IMR-90 (cell line): Measurements from ENCODE around the gene MRS2. TPM values are rescaled to one million over a fixed set of nuclear protein-coding genes. Genes with fewer than 3 reads are reported as not detected.

Experiments used
- ATAC-seq: fragments of 200-7000 bp; cut with Tn5 transposase; 2 replicates; pipeline ENCODE4 v1.9.1; 2020; ENCODE audit warnings: low read depth, mild to moderate bottlenecking, moderate library complexity
- BruUV-seq: library from RNA; stranded (reverse); fragments of 400-500 nt; replicated peaks from 2 replicates; lab custom pipeline; 2021; lab: Mats Ljungman, UMichigan
- CTCF ChIA-PET: fragments of 300-600 bp; formaldehyde crosslinking; extraction: SDS; loops from one replicate; lab custom pipeline; 2021; ENCODE audit warnings: antibody characterized with exemption; lab: Yijun Ruan, JAX
- POLR2A ChIA-PET: fragments of 300-600 bp; sonication (Branson Sonifier 250); formaldehyde crosslinking; loops from one replicate; lab custom pipeline; 2022; ENCODE audit warnings: antibody characterized with exemption; ENCODE audit not compliant: unreplicated experiment; lab: Charles Lee
- DNase-seq: peaks from one replicate; pipeline ENCODE4 v3.0.0; 2013
- H2AFZ ChIP-seq: replicated peaks from 2 replicates; pipeline ENCODE3; 2013; ENCODE audit warnings: low read length, mild to moderate bottlenecking; ENCODE audit not compliant: poor library complexity
- H2AK5ac ChIP-seq: 2 replicates; pipeline ENCODE4 v1.6.1; 2013; ENCODE audit warnings: low read depth, low read length, inconsistent platforms
- H2AK9ac ChIP-seq: replicated peaks from 2 replicates; pipeline ENCODE3; 2013; ENCODE audit warnings: mild to moderate bottlenecking, low read depth, low read length, moderate library complexity; ENCODE audit not compliant: poor library complexity
- H2BK120ac ChIP-seq: 2 replicates; pipeline ENCODE4 v1.6.1; 2013; ENCODE audit warnings: low read depth, low read length, inconsistent platforms
- H2BK15ac ChIP-seq: 3 replicates; pipeline ENCODE4 v1.6.1; 2013; ENCODE audit warnings: low read depth, low read length, inconsistent platforms
- H2BK20ac ChIP-seq: 2 replicates; pipeline ENCODE4 v1.6.1; 2013; ENCODE audit warnings: low read depth, mild to moderate bottlenecking, inconsistent platforms, low read length, moderate library complexity
- H2BK5ac ChIP-seq: 2 replicates; pipeline ENCODE4 v1.6.1; 2013; ENCODE audit warnings: mild to moderate bottlenecking, low read depth, low read length, inconsistent platforms; ENCODE audit not compliant: poor library complexity, severe bottlenecking
- H3K14ac ChIP-seq: replicated peaks from 2 replicates; pipeline ENCODE4 v1.6.1; 2013; ENCODE audit warnings: low read depth, low read length, inconsistent platforms
- H3K18ac ChIP-seq: 2 replicates; pipeline ENCODE4 v1.6.1; 2013; ENCODE audit warnings: low read depth, low read length, control low read depth
- H3K23ac ChIP-seq: 2 replicates; pipeline ENCODE4 v1.6.1; 2013; ENCODE audit warnings: low read depth, low read length, inconsistent platforms
- H3K27ac ChIP-seq: 2 replicates; pipeline ENCODE4 v1.5.1; 2013; ENCODE audit warnings: mild to moderate bottlenecking, control low read depth, low read length; ENCODE audit not compliant: insufficient read depth
- H3K27me3 ChIP-seq: 2 replicates; pipeline ENCODE4 v1.6.1; 2013; ENCODE audit warnings: low read length; ENCODE audit not compliant: control insufficient read depth, insufficient read depth
- H3K36me3 ChIP-seq: 2 replicates; pipeline ENCODE4 v1.6.1; 2013; ENCODE audit warnings: low read length, mixed read lengths; ENCODE audit not compliant: control insufficient read depth, insufficient read depth
- H3K4ac ChIP-seq: 2 replicates; pipeline ENCODE4 v1.6.1; 2013; ENCODE audit warnings: low read depth, low read length, inconsistent platforms
- H3K4me1 ChIP-seq: 2 replicates; pipeline ENCODE4 v1.6.1; 2013; ENCODE audit warnings: low read length, mixed read lengths; ENCODE audit not compliant: control insufficient read depth, insufficient read depth
- H3K4me2 ChIP-seq: 2 replicates; pipeline ENCODE4 v1.6.1; 2013; ENCODE audit warnings: low read depth, mild to moderate bottlenecking, control low read depth, low read length, moderate library complexity
- H3K4me3 ChIP-seq: 2 replicates; pipeline ENCODE4 v1.5.1; 2013; ENCODE audit warnings: low read depth, mild to moderate bottlenecking, control low read depth, low read length, moderate library complexity; ENCODE audit not compliant: insufficient read depth
- H3K56ac ChIP-seq: 2 replicates; pipeline ENCODE4 v1.6.1; 2013; ENCODE audit warnings: low read length, inconsistent platforms; ENCODE audit not compliant: insufficient read depth; ENCODE audit errors: extremely low read depth
- H3K79me1 ChIP-seq, 2 experiments: 2 replicates each; pipeline ENCODE4 v1.6.1; 2013; ENCODE audit warnings: low read length in 2 of 2, inconsistent platforms in 1 of 2, low read depth in 1 of 2
- H3K9ac ChIP-seq: 2 replicates; pipeline ENCODE4 v1.6.1; 2013; ENCODE audit warnings: low read depth, low read length, control low read depth
- H3K9me1 ChIP-seq: 2 replicates; pipeline ENCODE4 v1.6.1; 2013; ENCODE audit warnings: low read length, inconsistent platforms; ENCODE audit not compliant: insufficient read depth
- H3K9me3 ChIP-seq: 2 replicates; pipeline ENCODE4 v1.6.1; 2013; ENCODE audit warnings: low read length; ENCODE audit not compliant: control insufficient read depth, insufficient read depth
- H4K20me1 ChIP-seq: 2 replicates; pipeline ENCODE4 v1.6.1; 2013; ENCODE audit warnings: low read length, inconsistent platforms; ENCODE audit not compliant: insufficient read depth
- H4K5ac ChIP-seq: 2 replicates; pipeline ENCODE4 v1.6.1; 2013; ENCODE audit warnings: mild to moderate bottlenecking, low read depth, low read length, control low read depth
- H4K8ac ChIP-seq, 2 experiments: 2 replicates each; pipeline ENCODE4 v1.6.1; 2013; ENCODE audit warnings: low read depth in 2 of 2, low read length in 2 of 2, control low read depth in 1 of 2, inconsistent platforms in 1 of 2
- H4K91ac ChIP-seq: 2 replicates; pipeline ENCODE4 v1.6.1; 2013; ENCODE audit warnings: low read depth, low read length, inconsistent platforms; ENCODE audit not compliant: insufficient read depth
- MAFK ChIP-seq: IDR thresholded peaks from 2 replicates; pipeline ENCODE4 v1.6.1; 2012; ENCODE audit warnings: low read depth, low read length, improper control_type of control experiment
- RFX5 ChIP-seq: IDR thresholded peaks from 2 replicates; pipeline ENCODE4 v1.8.0; 2012; ENCODE audit warnings: low read depth, mild to moderate bottlenecking, low read length, moderate library complexity
- WGBS, 2 experiments: methylation state at CpG; one replicate each; pipeline versions ENCODE4 v1.1.5 to v1.1.7; 2013; ENCODE audit warnings: missing lambda C conversion rate in 2 of 2; ENCODE audit not compliant: insufficient read length in 1 of 2; ENCODE audit errors: extremely low coverage in 2 of 2; 5-methylcytosine and 5-hydroxymethylcytosine counted together
- dilution Hi-C: fragments of 300-500 bp; cut with HindIII; formaldehyde crosslinking; loops from one replicate; pipeline ENCODE4 v1.14.3; 2018; ENCODE audit warnings: low sequenced_read_pairs; ENCODE audit not compliant: unreplicated experiment
- in situ Hi-C: fragments of 300-500 bp; cut with MboI; formaldehyde crosslinking; loops from 3 replicates; pipeline ENCODE4 v1.14.3; 2019; ENCODE audit warnings: low sequenced_read_pairs, inconsistent platforms, mixed read lengths
- intact Hi-C: fragments of 100-400 bp; cut with micrococcal nuclease; formaldehyde crosslinking; loops from 2 replicates; pipeline ENCODE4 v1.10.0; 2022
- polyA plus RNA-seq, 3 experiments: library from polyadenylated mRNA; depleted of rRNA; stranded (reverse); fragments of >200 nt; gene quantifications; 2 replicates each; pipeline ENCODE4 v1.2.3, GENCODE V29; 2012; ENCODE audit warnings: low replicate concordance in 1 of 3
- total RNA-seq: library from RNA; depleted of rRNA; stranded (reverse); fragments of >200 nt; gene quantifications from 2 replicates; pipeline ENCODE4 v1.2.3, GENCODE V29; 2012
- TF ChIP-seq, protein P1 (sequence below): fragments of 150-350 bp; IDR thresholded peaks from 2 replicates; pipeline ENCODE4 v1.6.1; 2016; ENCODE audit warnings: low read depth, mild to moderate bottlenecking, low read length, moderate library complexity, borderline replicate concordance

MRS2 gene
- total and polyA plus RNA-seq, 2 of the 4 experiments (the other 2 are of a cell fraction): 8.8 to 11.1 TPM

- no peak; the same call in 1 of the 2 replicates for TF ChIP-seq MAFK
- TF ChIP-seq, protein P1, sequence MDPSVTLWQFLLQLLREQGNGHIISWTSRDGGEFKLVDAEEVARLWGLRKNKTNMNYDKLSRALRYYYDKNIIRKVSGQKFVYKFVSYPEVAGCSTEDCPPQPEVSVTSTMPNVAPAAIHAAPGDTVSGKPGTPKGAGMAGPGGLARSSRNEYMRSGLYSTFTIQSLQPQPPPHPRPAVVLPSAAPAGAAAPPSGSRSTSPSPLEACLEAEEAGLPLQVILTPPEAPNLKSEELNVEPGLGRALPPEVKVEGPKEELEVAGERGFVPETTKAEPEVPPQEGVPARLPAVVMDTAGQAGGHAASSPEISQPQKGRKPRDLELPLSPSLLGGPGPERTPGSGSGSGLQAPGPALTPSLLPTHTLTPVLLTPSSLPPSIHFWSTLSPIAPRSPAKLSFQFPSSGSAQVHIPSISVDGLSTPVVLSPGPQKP: no peak
- no peak for TF ChIP-seq RFX5
- Histone ChIP-seq H2AFZ (no peak overlapping the region), H3K23ac (no peak overlapping the region), H3K14ac (no peak overlapping the region), H3K9ac (no peak overlapping the region), H3K4me2 (no peak overlapping the region), H3K27me3 (no peaks in the 10 kb centered on the region), H3K18ac (no peak overlapping the region), H2BK15ac (no peak overlapping the region), H4K8ac (no peak overlapping the region), H3K27ac (no peak overlapping the region), H4K20me1 (no peaks in the 10 kb centered on the region), H3K4me3 (no peak overlapping the region), H3K9me1 (no peaks in the 10 kb centered on the region), H2BK20ac (no peak overlapping the region), H2AK9ac (no peak overlapping the region), H3K9me3 (no peaks in the 10 kb centered on the region), H3K36me3 (peaks cover 22% of the 10 kb centered on the region), H3K79me1 (peaks cover 0 to 3% of the 10 kb centered on the region in 2 experiments; a peak in 2 of 4 replicates), H4K5ac (no peak overlapping the region), H3K56ac (no peak overlapping the region), H2AK5ac (no peak overlapping the region), H4K91ac (no peak overlapping the region), H3K4me1 (no peaks in the 10 kb centered on the region), H3K4ac (no peak overlapping the region), H2BK5ac (no peak overlapping the region), H2BK120ac (no peak overlapping the region)
- POLR2A ChIA-PET: no interaction called here
- DNase-seq: no peak
- CTCF ChIA-PET: no interaction called here
- intact Hi-C loops: no loop called here
- no peak for ATAC-seq
- WGBS, 2 experiments: no CpG with 5 or more reads among the region's 3 CpGs
- no TSS peak for BruUV-seq
- dilution Hi-C loops: no loop called here
- in situ Hi-C loops: no loop called here
Observed at GRCh38 chr6:24410622-24411021, 7.9 kb downstream of the MRS2 start.
